Small intestine (tissue), 7 donors: ENCODE measurements around the gene FRMD1. TPM values are rescaled to one million over a fixed set of nuclear protein-coding genes. Genes with fewer than 3 reads are reported as not detected.
"Not testable (repeated sequence)": the region's sequence is repeated elsewhere in the genome, so short reads cannot be mapped to it uniquely, and the experiment has no call there.

Experiments used
- DNase-seq, 2 donors: peaks; one replicate each; pipeline versions ENCODE4 v3.0.0 to v3.0.0-alpha.2; 2013
- FAIRE-seq: peaks from 2 replicates; lab custom pipeline; 2012; peaks lifted over from hg19 to GRCh38; lab: Jason Lieb, UNC
- H3K27ac ChIP-seq, 3 donors: one replicate each; pipeline ENCODE4 v1.5.1; 2013; ENCODE audit warnings: low read length in 2 of 3, mild to moderate bottlenecking in 2 of 3, control low read depth in 1 of 3, inconsistent platforms in 1 of 3, low read depth in 1 of 3, moderate library complexity in 1 of 3
- H3K27me3 ChIP-seq, 3 donors: one replicate each; pipeline ENCODE4 v1.6.1; 2013; ENCODE audit warnings: low read length in 3 of 3, inconsistent platforms in 1 of 3; ENCODE audit not compliant: control insufficient read depth in 3 of 3, insufficient read depth in 3 of 3
- H3K36me3 ChIP-seq, 3 donors: one replicate each; pipeline ENCODE4 v1.6.1; 2013; ENCODE audit warnings: low read length in 3 of 3, inconsistent platforms in 1 of 3, low read depth in 1 of 3, mild to moderate bottlenecking in 1 of 3, moderate library complexity in 1 of 3; ENCODE audit not compliant: control insufficient read depth in 3 of 3, insufficient read depth in 2 of 3
- H3K4me1 ChIP-seq, 3 donors: one replicate each; pipeline ENCODE4 v1.6.1; 2013; ENCODE audit warnings: low read length in 2 of 3, inconsistent platforms in 1 of 3, low read depth in 1 of 3, mild to moderate bottlenecking in 1 of 3, moderate library complexity in 1 of 3; ENCODE audit not compliant: control insufficient read depth in 3 of 3, insufficient read depth in 2 of 3
- H3K4me3 ChIP-seq, 3 donors: one replicate each; pipeline ENCODE4 v1.5.1; 2013; ENCODE audit warnings: low read length in 3 of 3, control low read depth in 1 of 3, inconsistent platforms in 1 of 3, low read depth in 1 of 3, mild to moderate bottlenecking in 1 of 3, moderate library complexity in 1 of 3
- H3K9me3 ChIP-seq, 2 donors: one replicate each; pipeline ENCODE4 v1.6.1; 2013; ENCODE audit warnings: low read depth in 1 of 2, low read length in 1 of 2; ENCODE audit not compliant: control insufficient read depth in 2 of 2, insufficient read depth in 1 of 2
- WGBS, 3 donors: extraction: QIAGEN DNeasy Blood & Tissue Kit; methylation state at CpG; one replicate each; pipeline ENCODE4 v1.1.7; 2013; 5-methylcytosine and 5-hydroxymethylcytosine counted together
- polyA plus RNA-seq, 4 donors: library from polyadenylated mRNA; stranded (reverse) in 3 of 4; unstranded in 1 of 4; fragments of 200-250 nt in 3 of 4; fragments of 120-200 nt in 1 of 4; gene quantifications; one replicate each; pipeline versions ENCODE4 v1.2.1 to v1.2.3, GENCODE V29; 2013
- donor health status: healthy with polysubstance abuse.
- donor health status: control.
- donor health status: control.
- donor health status: Bipolar disorder and iron deficiency.
- donor health status: healthy.

FRMD1 gene
- polyA plus RNA-seq, 4 donors = 0.15 to 11.5 (median 1.3) TPM

DNA sequence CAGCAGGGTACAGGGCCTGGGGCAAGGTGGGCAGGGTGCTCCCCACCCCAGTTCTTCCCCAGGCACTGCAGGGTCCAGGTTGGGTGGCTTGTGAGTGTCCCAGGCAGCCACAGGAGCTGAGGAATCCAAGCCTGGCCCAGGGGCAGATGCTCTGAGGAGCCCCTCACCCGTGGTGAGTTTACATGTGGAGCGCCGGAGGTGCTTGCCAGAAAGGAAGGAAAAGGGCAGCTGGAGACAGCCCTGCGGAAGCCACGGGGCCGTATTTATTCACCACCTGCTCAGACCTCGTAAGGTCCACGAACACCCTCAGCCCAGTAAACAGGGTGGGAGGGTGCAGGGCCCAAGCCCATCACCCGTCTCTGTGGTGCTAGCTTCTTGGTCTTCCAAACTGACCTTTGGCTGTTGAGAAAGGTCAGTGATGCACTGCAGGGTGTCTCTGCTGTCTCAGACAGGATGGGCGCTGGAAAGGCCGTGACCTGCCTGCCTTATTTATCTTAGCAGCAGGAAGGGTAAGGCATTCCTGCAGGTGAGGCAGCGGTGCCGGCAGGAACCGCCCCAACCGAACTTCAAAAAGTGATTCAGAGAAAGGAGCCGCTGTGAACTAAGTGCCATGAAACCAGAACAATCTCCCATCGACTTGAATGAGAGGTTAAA is 4.0 kb upstream of the FRMD1 start:
- no peak for FAIRE-seq
- no peak for DNase-seq

DNA sequence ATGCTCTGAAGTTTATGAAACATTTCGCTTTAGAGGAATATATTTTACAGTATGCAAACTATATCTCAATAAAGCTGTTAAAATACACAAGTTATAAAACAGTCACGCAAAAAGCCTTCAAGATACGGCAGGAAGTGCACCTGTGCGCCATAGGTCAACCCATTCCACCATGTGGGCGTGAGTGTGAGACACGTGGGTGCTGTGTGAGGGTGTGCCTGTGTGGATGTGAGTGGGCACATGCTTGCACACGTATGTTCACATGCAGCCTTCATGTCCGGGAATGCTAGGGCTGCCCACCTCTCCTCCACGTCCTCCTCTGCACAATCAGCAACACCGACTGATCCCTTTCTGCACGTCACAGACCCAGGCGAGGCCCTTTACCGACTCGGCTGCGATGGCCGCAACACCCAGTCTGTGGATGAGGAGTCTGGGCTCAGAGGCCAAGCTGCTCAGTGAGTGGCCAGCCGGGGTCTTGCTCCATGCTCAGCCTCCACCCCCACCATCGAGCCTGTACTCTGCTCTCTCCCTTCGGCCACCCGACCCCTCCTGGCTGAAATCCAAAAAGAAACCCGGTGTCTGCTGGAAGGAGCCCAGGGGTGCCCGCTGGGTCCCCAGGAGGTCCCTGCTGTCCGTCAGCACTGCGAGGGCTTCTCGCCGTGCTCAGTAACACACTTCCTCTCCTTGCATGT is 3.0 kb upstream of the FRMD1 start:
- H3K4me1 ChIP-seq = peaks cover 0 to 36% (median 8%) of the 10 kb centered on the region in 3 donors
- H3K9me3 ChIP-seq = no peaks in the 10 kb centered on the region
- no peak for FAIRE-seq
- no peak overlapping the region for H3K27ac ChIP-seq
- H3K36me3 ChIP-seq = no peaks in the 10 kb centered on the region
- 81 to 85% (median 84%) methylated on average over 26 of the region's 26 CpGs for WGBS, 3 donors
- peaks cover 0 to 2% (median 0%) of the 10 kb centered on the region in 3 donors for H3K27me3 ChIP-seq
- no peak overlapping the region for H3K4me3 ChIP-seq
- DNase-seq = no peak

More for the DNA sequence above, 4.0 kb upstream of the FRMD1 start:
- Histone ChIP-seq H3K4me1 (peaks cover 0 to 46% (median 8%) of the 10 kb centered on the region in 3 donors), H3K27ac (no peak overlapping the region), H3K36me3 (no peaks in the 10 kb centered on the region), H3K27me3 (peaks cover 0 to 2% (median 0%) of the 10 kb centered on the region in 3 donors), H3K9me3 (no peaks in the 10 kb centered on the region), H3K4me3 (no peak overlapping the region)
- 22 to 55% (median 50%) methylated on average over 17 of the region's 17 CpGs for WGBS, 3 donors

DNA sequence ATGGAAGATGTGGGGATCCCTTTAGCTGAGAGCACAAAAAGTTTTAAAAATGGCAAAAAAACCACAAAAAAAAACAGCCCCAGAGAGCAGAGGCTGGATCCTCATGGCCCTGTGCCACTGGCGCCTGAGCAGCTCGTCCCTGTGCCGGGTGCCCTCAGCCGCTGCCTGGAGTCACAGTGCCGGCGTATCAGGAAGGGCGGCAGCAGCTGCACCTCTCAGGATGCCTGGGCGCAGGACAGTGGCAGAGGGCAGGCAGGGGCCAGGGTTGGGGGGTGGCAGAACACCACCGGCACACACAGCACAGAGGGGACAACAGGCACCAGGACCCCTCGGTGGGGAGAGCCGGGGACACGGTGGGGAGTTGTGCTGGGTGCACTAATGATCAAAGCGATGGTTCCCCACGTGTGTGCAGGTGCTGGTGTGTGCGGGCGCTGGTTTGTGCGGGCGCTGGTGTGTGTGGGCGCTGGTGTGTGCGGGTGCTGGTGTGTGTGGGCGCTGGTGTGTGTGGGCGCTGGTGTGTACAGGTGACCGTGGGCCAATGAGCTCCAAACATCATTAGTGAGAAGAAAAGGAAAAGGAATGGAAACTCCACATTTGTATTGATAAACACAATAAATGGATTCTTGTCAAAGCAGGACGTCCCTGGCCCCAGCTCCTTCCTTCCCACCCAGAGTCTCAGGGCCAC is 1.5 kb upstream of the FRMD1 start:
- H3K27ac ChIP-seq = no peak overlapping the region
- DNase-seq = no peak
- H3K4me1 ChIP-seq = peaks cover 0 to 32% (median 8%) of the 10 kb centered on the region in 3 donors
- no peak for FAIRE-seq
- WGBS, 3 donors = 84 to 87% (median 87%) methylated on average over 20 to 24 of the region's 24 CpGs
- no peaks in the 10 kb centered on the region for H3K9me3 ChIP-seq
- no peaks in the 10 kb centered on the region for H3K36me3 ChIP-seq
- H3K27me3 ChIP-seq = peaks cover 0 to 2% (median 0%) of the 10 kb centered on the region in 3 donors
- no peak overlapping the region for H3K4me3 ChIP-seq

DNA sequence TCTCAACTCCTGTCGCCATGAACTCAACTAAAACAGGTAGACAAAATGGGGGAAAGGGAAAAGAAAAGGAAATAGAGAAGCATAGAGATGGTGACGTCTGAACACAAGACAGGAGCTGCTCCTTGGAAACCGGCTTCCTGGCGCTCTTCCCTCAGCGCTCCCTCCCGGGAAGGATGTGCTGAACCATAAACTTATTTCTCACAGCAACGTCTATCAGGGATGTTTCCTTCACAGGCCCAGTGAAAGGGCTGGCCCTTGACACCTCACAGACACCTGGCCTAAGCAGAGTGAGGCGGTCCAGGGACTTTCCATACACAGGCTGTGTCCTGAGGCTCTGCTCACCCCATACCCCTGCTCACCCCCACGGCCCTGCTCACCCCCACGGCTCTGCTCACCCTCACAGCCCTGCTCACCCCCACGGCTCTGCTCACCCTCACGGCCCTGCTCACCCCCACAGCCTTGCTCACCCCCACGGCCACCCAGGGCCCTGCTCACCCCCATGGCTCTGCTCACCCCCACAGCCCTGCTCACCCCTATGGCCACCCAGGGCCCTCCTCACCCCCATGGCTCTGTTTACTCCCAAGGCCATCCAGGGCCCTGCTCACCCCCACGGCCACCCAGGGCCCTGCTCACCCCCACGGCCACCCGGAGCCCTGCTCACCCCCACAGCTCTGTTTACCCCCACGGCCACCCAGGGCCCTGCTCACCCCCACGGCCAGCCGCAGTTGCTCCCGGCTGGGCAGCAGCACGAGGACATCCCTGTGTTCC is 653 bp downstream of the FRMD1 start:
- peak in 1 of 2 donors; percentile 47 for DNase-seq

DNA sequence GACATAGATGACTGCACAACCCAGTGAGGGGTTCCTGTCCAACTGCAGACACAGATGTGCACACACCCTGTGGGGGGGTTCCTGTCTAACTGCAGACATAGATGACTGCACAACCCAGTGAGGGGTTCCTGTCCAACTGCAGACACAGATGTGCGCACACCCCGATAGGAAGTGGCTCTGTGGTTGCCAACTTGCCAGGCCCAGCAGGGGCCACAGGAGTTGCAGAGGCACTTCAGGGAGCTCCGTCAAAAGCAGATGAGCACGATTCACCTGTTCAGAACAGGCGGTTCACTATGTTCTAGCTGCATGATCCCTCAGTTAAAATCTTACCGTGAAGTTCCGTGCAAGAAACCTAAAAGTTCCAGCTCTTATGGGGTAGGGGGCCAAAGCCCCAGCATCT is 1.6 kb downstream of the FRMD1 start:
- H3K4me3 ChIP-seq, DNase-seq, FAIRE-seq, H3K27me3 ChIP-seq, H3K27ac ChIP-seq, H3K9me3 ChIP-seq, H3K36me3 ChIP-seq: not testable (repeated sequence)
- WGBS, 3 donors = 83 to 90% (median 86%) methylated on average over 7 of the region's 7 CpGs
- peaks cover 0 to 19% (median 8%) of the 10 kb centered on the region in 3 donors for H3K4me1 ChIP-seq

More for the DNA sequence above, 653 bp downstream of the FRMD1 start:
- H3K4me3 ChIP-seq = no peak overlapping the region
- FAIRE-seq = no peak
- WGBS, 3 donors = 57 to 68% (median 62%) methylated on average over 18 to 21 of the region's 21 CpGs
- H3K27ac ChIP-seq = no peak overlapping the region
- H3K4me1 ChIP-seq = peaks cover 0 to 27% (median 8%) of the 10 kb centered on the region in 3 donors
- no peaks in the 10 kb centered on the region for H3K27me3 ChIP-seq
- H3K9me3 ChIP-seq = no peaks in the 10 kb centered on the region
- H3K36me3 ChIP-seq = peaks cover 0 to 2% (median 0%) of the 10 kb centered on the region in 3 donors

DNA sequence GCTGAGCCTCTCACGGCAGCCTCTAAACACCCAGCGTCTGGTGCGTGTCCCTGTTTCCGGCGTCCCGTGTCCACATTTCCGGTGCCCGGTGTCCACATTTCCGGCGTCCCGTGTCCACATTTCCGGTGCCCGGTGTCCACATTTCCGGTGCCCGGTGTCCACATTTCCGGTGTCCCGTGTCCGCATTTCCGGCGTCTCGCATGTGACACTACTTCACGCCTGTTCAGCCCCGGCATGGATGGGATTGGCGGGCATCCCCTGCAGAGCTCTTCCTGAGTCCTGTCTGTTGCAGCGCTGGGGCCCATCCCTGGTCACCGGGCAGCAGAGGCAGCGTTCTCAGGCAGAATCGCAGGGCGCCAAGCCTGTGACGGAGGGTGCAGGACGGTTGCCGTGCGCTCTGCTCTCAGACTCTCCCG is 3.2 kb downstream of the FRMD1 start:
- H3K27me3 ChIP-seq = no peaks in the 10 kb centered on the region
- peaks cover 0 to 19% (median 8%) of the 10 kb centered on the region in 3 donors for H3K4me1 ChIP-seq
- H3K4me3 ChIP-seq = no peak overlapping the region
- H3K9me3 ChIP-seq = no peaks in the 10 kb centered on the region
- FAIRE-seq (no peak), DNase-seq (no peak)
- peaks cover 0 to 2% (median 0%) of the 10 kb centered on the region in 3 donors for H3K36me3 ChIP-seq
- no peak overlapping the region for H3K27ac ChIP-seq
- WGBS, 3 donors = 90 to 93% (median 92%) methylated on average over 27 to 34 of the region's 34 CpGs

DNA sequence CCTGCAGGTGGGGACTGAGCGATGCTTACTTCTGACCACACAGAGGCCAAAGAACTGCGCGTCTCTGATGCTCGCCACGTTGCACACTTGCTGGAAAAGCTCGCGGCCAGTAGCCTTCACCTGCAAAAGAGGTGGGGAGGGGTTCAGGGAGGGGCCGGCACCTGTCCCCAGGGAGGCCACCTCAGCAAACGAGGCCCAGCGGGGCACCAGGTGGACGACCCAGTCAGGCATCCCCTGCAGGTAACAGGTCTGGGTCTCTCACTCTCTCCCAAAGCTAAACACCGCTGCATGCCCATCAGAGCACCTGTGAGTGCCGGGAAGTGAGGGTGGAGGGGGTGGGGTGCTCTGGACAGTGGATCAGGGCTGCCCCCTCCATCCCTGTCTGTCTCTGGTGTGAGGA is 3.8 kb downstream of the FRMD1 start:
- FAIRE-seq (no peak), DNase-seq (no peak)
- Histone ChIP-seq H3K36me3 (peaks cover 0 to 2% (median 0%) of the 10 kb centered on the region in 3 donors), H3K4me1 (peaks cover 0 to 19% (median 8%) of the 10 kb centered on the region in 3 donors), H3K4me3 (no peak overlapping the region), H3K27ac (no peak overlapping the region), H3K9me3 (no peaks in the 10 kb centered on the region), H3K27me3 (no peaks in the 10 kb centered on the region)
- WGBS, 3 donors = 82 to 92% (median 88%) methylated on average over 13 of the region's 13 CpGs
